Measurements from ENCODE around the gene ABRACL. TPM values are rescaled to one million over a fixed set of nuclear protein-coding genes. Genes with fewer than 3 reads are reported as not detected.

The ABRACL gene
- total and polyA plus RNA-seq, 9 donors: 1.7 to 23.5 (median 7.0) TPM

- no peak for DNase-seq
- Histone ChIP-seq H3K27me3 (no peaks in the 10 kb centered on the region), H3K27ac (no peak overlapping the region), H3K4me1 (ENCODE audit: insufficient read depth) (no peaks in the 10 kb centered on the region), H3K9me3 (no peaks in the 10 kb centered on the region), H3K4me3 (no peak overlapping the region), H3K36me3 (no peaks in the 10 kb centered on the region)
- TF ChIP-seq CTCF (IDR thresholded peaks at IDR 0.05) (no peak), EP300 (IDR thresholded peaks at IDR 0.05) (no peak), POLR2A (IDR thresholded peaks at IDR 0.05) (no peak)
- WGBS, 3 donors: 40 to 47% (median 44%) methylated on average over 3 of the region's 3 CpGs
- intact Hi-C loops (cut with DNase I): no loop called here
These were observed 24.8 kb downstream of the ABRACL start for GRCh38 chr6:139053382-139053781.

DNA sequence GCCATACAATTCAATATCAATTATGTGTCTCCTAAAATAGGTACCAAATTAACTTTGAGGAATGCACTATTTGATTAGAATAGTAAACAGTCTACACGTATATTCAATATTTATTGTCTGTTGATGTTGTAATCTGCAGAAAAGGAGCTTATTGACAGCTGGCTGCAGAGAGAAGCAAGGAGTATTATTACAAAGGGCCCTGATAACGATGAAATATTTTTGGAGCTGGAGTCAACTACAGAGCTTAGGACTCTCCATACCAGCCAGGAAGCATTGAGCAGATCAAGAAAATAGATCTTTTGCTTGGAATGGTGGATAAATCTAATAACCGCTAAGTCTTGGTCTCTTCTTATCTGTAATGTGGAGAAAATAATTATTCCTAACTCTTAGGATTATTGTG lies 25.5 kb downstream of the ABRACL start:
- 50 to 61% (median 59%) methylated on average over 3 of the region's 3 CpGs for WGBS, 3 donors
- Histone ChIP-seq H3K27me3 (no peaks in the 10 kb centered on the region), H3K36me3 (no peaks in the 10 kb centered on the region), H3K4me1 (ENCODE audit: insufficient read depth) (no peaks in the 10 kb centered on the region), H3K4me3 (no peak overlapping the region), H3K9me3 (no peaks in the 10 kb centered on the region), H3K27ac (no peak overlapping the region)
- intact Hi-C loops (cut with DNase I): no loop called here
- no peak for DNase-seq
- no peak for TF ChIP-seq EP300 (IDR thresholded peaks at IDR 0.05)
- no peak for TF ChIP-seq POLR2A (IDR thresholded peaks at IDR 0.05)
- TF ChIP-seq CTCF (IDR thresholded peaks at IDR 0.05): no peak

DNA sequence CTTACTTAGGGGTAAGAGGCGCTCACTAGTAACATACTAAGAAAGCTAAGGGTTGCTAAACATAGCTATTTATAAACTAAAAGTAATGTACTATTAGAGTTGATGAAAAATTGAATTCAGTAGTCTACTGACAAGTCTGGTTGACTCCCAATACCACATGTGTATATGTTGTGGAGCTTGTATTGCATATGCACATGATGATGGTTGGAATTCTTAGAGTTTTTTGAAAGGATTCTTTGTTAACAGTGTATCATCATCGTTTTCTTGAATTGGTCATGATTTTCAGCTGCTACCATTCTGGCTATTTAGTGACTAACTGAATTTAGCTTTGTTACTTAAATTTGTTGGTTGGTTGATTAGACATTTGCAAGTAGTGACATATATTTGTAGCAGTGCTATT lies 27.2 kb downstream of the ABRACL start:
- Histone ChIP-seq H3K27me3 (no peaks in the 10 kb centered on the region), H3K27ac (no peak overlapping the region), H3K9me3 (no peaks in the 10 kb centered on the region), H3K36me3 (no peaks in the 10 kb centered on the region), H3K4me3 (no peak overlapping the region), H3K4me1 (ENCODE audit: insufficient read depth) (no peaks in the 10 kb centered on the region)
- no peak for DNase-seq
- WGBS, 3 donors: 94 to 98% (median 96%) methylated on average over 2 of the region's 2 CpGs
- intact Hi-C loops (cut with DNase I): no loop called here
- TF ChIP-seq EP300 (IDR thresholded peaks at IDR 0.05) (no peak), CTCF (IDR thresholded peaks at IDR 0.05) (no peak), POLR2A (IDR thresholded peaks at IDR 0.05) (no peak)

DNA sequence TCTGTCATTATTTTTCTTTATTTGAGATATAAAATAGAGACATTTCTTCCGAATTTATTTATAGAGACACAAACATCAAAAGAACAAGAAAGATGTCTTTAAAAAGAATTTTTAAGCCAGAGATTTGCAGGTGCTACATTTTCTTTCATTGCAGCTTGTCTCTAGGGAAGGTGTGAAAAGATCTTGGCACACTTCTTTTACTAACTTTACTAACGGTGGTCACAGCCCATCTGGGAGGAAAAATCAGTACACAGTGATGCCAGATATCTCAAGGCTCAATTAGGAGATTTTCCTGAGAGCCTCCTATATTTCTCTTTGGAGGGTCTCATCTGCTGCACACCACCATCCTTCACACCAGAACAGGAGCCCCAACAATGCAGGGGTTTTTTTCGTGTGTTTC lies 29.5 kb downstream of the ABRACL start:
- H3K27ac ChIP-seq: no peak overlapping the region
- H3K4me1 ChIP-seq (ENCODE audit: insufficient read depth): no peaks in the 10 kb centered on the region
- no peaks in the 10 kb centered on the region for H3K36me3 ChIP-seq
- no peaks in the 10 kb centered on the region for H3K27me3 ChIP-seq
- no peak for TF ChIP-seq CTCF (IDR thresholded peaks at IDR 0.05)
- TF ChIP-seq POLR2A (IDR thresholded peaks at IDR 0.05): no peak
- no peak for TF ChIP-seq EP300 (IDR thresholded peaks at IDR 0.05)
- DNase-seq: no peak
- WGBS, 3 donors: 67 to 76% (median 68%) methylated on average over 3 of the region's 3 CpGs
- H3K4me3 ChIP-seq: no peak overlapping the region
- H3K9me3 ChIP-seq: no peaks in the 10 kb centered on the region
- intact Hi-C loops (cut with DNase I): no loop called here

GRCh38 chr6:139060332-139060731 lies 31.8 kb downstream of the ABRACL start:
- Histone ChIP-seq H3K27ac (no peak overlapping the region), H3K36me3 (no peaks in the 10 kb centered on the region), H3K4me1 (ENCODE audit: insufficient read depth) (no peaks in the 10 kb centered on the region), H3K27me3 (no peaks in the 10 kb centered on the region), H3K9me3 (no peaks in the 10 kb centered on the region), H3K4me3 (no peak overlapping the region)
- DNase-seq: no peak
- TF ChIP-seq CTCF (IDR thresholded peaks at IDR 0.05): no peak
- no peak for TF ChIP-seq POLR2A (IDR thresholded peaks at IDR 0.05)
- no peak for TF ChIP-seq EP300 (IDR thresholded peaks at IDR 0.05)
- intact Hi-C loops (cut with DNase I): no loop called here

All from ovary (tissue), 9 donors.